K562 (cell line): Measurements from ENCODE around the gene LPCAT2. TPM values are rescaled to one million over a fixed set of nuclear protein-coding genes. Genes with fewer than 3 reads are reported as not detected.

Experiments used
- ATAC-seq: fragments of 200-7000 bp; cut with Tn5 transposase; 3 replicates; pipeline ENCODE4 v1.9.1; 2020; ENCODE audit warnings: moderate library complexity
- BruUV-seq: library from RNA; stranded (reverse); fragments of 400-500 nt; replicated peaks from 2 replicates; lab custom pipeline; 2021; lab: Mats Ljungman, UMichigan
- CTCF ChIA-PET: fragments of 300-600 bp; formaldehyde crosslinking; extraction: SDS; loops from one replicate; lab custom pipeline; 2021; ENCODE audit warnings: low intra/inter-chr PET ratio; lab: Yijun Ruan, JAX
- POLR2A ChIA-PET: fragments of 300-600, 350-650 bp; sonication (Branson Sonifier 250); formaldehyde crosslinking; extraction: SDS; loops from one replicate; lab custom pipeline; 2021; ENCODE audit warnings: antibody characterized with exemption, inconsistent platforms; lab: Yijun Ruan, JAX
- DNase-seq, 4 experiments: peaks; one replicate each; pipeline versions ENCODE4 v3.0.0 to v3.0.0-alpha.2; 2011 to 2018; ENCODE audit warnings: low spot score in 3 of 4, mixed read lengths in 3 of 4; ENCODE audit errors: extremely low read depth in 1 of 4
- FAIRE-seq: peaks from 2 replicates; lab custom pipeline; 2011; peaks lifted over from hg19 to GRCh38; lab: Jason Lieb, UNC
- H2AFZ ChIP-seq: 2 replicates; pipeline ENCODE4 v1.6.0; 2011; ENCODE audit warnings: low read depth, low read length, control low read depth, inconsistent platforms
- H3K27ac ChIP-seq: fragments of 200-600 bp; 3 replicates; pipeline ENCODE4 v1.8.0; 2011; ENCODE audit warnings: low read depth, mild to moderate bottlenecking, control low read depth, inconsistent platforms, low read length, moderate library complexity, mixed read lengths; ENCODE audit errors: extremely low read depth
- H3K27me3 ChIP-seq, 2 experiments: fragments of 300-600 bp in 1 of 2; 2 replicates in 1 of 2; 3 replicates in 1 of 2; pipeline versions ENCODE4 v1.6.0 to v1.8.0; 2011; ENCODE audit warnings: inconsistent platforms in 2 of 2, low read length in 2 of 2, mild to moderate bottlenecking in 1 of 2, mixed read lengths in 1 of 2, moderate library complexity in 1 of 2; ENCODE audit not compliant: control insufficient read depth in 2 of 2, insufficient read depth in 2 of 2
- H3K36me3 ChIP-seq: fragments of 300-600 bp; 3 replicates; pipeline ENCODE4 v1.8.0; 2011; ENCODE audit warnings: mild to moderate bottlenecking, low read length, inconsistent platforms; ENCODE audit not compliant: control insufficient read depth, insufficient read depth
- H3K4me1 ChIP-seq, 2 experiments: fragments of 200-600 bp in 1 of 2; replicated peaks in 1 of 2; 2 replicates in 1 of 2; 3 replicates in 1 of 2; pipeline versions ENCODE4 v1.5.1 to v1.8.0; 2011; ENCODE audit warnings: inconsistent platforms in 2 of 2, low read length in 2 of 2, mild to moderate bottlenecking in 1 of 2, mixed read lengths in 1 of 2, moderate library complexity in 1 of 2; ENCODE audit not compliant: control insufficient read depth in 2 of 2, insufficient read depth in 2 of 2
- H3K4me2 ChIP-seq: 2 replicates; pipeline ENCODE4 v1.6.1; 2011; ENCODE audit warnings: low read length, control low read depth, inconsistent platforms, mixed read lengths; ENCODE audit not compliant: insufficient read depth
- H3K4me3 ChIP-seq: fragments of 200-600 bp; sonication (generic), shearing (Covaris generic); 2 replicates; pipeline ENCODE4 v1.5.1; 2016; ENCODE audit warnings: control low read depth, inconsistent platforms
- H3K79me2 ChIP-seq: fragments of 200-600 bp; 3 replicates; pipeline ENCODE4 v1.8.0; 2011; ENCODE audit warnings: low read length, inconsistent platforms; ENCODE audit not compliant: control insufficient read depth, insufficient read depth
- H3K9ac ChIP-seq, 2 experiments: 2 replicates each; pipeline versions ENCODE4 v1.6.0 to v1.6.1; 2011; ENCODE audit warnings: low read depth in 2 of 2, low read length in 2 of 2, control low read depth in 1 of 2, inconsistent platforms in 1 of 2, mild to moderate bottlenecking in 1 of 2, mixed read lengths in 1 of 2; ENCODE audit not compliant: insufficient read depth in 1 of 2
- H3K9me1 ChIP-seq: one replicate; pipeline ENCODE4 v1.6.0; 2011; ENCODE audit warnings: inconsistent platforms, mild to moderate bottlenecking, low read length, moderate library complexity; ENCODE audit not compliant: control insufficient read depth, insufficient read depth
- H3K9me3 ChIP-seq: replicated peaks from 2 replicates; pipeline ENCODE4 v1.5.1; 2011; ENCODE audit warnings: low read depth, low read length, inconsistent platforms; ENCODE audit not compliant: control insufficient read depth, insufficient read depth
- H4K20me1 ChIP-seq: replicated peaks from 2 replicates; pipeline ENCODE4 v1.6.1; 2011; ENCODE audit warnings: low read length, inconsistent platforms, mixed read lengths; ENCODE audit not compliant: control insufficient read depth, insufficient read depth
- CREB1 ChIP-seq, 2 experiments: sonication (generic) in 1 of 2; formaldehyde crosslinking in 1 of 2; IDR thresholded peaks; 2 replicates each; pipeline versions ENCODE4 v1.6.1 to v1.8.0; 2012 to 2022; ENCODE audit warnings: inconsistent platforms in 1 of 2, mild to moderate bottlenecking in 1 of 2, missing genetic modification reagents in 1 of 2, moderate library complexity in 1 of 2
- KHSRP ChIP-seq: fragments of 450-650 bp; IDR thresholded peaks from 2 replicates; pipeline ENCODE4 v1.6.1; 2017
- PPARD ChIP-seq: fragments of 250-450 bp; sonication (Bioruptor Pico); IDR thresholded peaks from 2 replicates; pipeline ENCODE4 v1.8.0; 2022; ENCODE audit warnings: inconsistent platforms, mild to moderate bottlenecking, moderate library complexity
- SLC30A9 ChIP-seq: fragments of 250-450 bp; sonication (Bioruptor Pico); IDR thresholded peaks from 2 replicates; pipeline ENCODE4 v1.8.0; 2022; ENCODE audit warnings: mild to moderate bottlenecking, moderate library complexity
- SMAD1 ChIP-seq: fragments of 150-350 bp; IDR thresholded peaks from 2 replicates; pipeline ENCODE4 v1.6.1; 2014; ENCODE audit warnings: low read length, low read depth; ENCODE audit not compliant: partially characterized antibody
- SMARCB1 ChIP-seq: IDR thresholded peaks from 2 replicates; pipeline ENCODE4 v1.6.1; 2011; ENCODE audit warnings: improper control_type of control experiment, low read depth; ENCODE audit not compliant: insufficient read length
- YBX1 ChIP-seq: fragments of 450-650 bp; IDR thresholded peaks from 2 replicates; pipeline ENCODE4 v1.7.1; 2016; ENCODE audit warnings: mild to moderate bottlenecking
- ZNF12 ChIP-seq: sonication (generic); formaldehyde crosslinking; IDR thresholded peaks from 2 replicates; pipeline ENCODE4 v1.4.0; 2020; ENCODE audit warnings: mild to moderate bottlenecking, missing genetic modification reagents
- ZNF175 ChIP-seq: fragments of 200-800 bp; sonication (Bioruptor generic); IDR thresholded peaks from 2 replicates; pipeline ENCODE4 v1.6.1; 2016; ENCODE audit warnings: low read depth, mild to moderate bottlenecking, missing genetic modification characterization, missing compliant biosample characterization
- ZNF224 ChIP-seq: sonication (generic); formaldehyde crosslinking; IDR thresholded peaks from 2 replicates; pipeline ENCODE4 v1.8.0; 2022; ENCODE audit warnings: mild to moderate bottlenecking, missing genetic modification reagents
- WGBS: fragments of 100-300 bp; shearing (Covaris generic); methylation state at CpG from one replicate; pipeline ENCODE4 v1.1.6; 2016; ENCODE audit warnings: low coverage, mixed read lengths; ENCODE audit not compliant: insufficient coverage; ENCODE audit errors: missing lambda C conversion rate; 5-methylcytosine and 5-hydroxymethylcytosine counted together
- in situ Hi-C: fragments of 300-500 bp; cut with MboI; formaldehyde crosslinking; loops from 4 replicates; pipeline ENCODE4 v1.15.0; 2018; ENCODE audit warnings: inconsistent platforms, mixed read lengths
- intact Hi-C: fragments of 100-400 bp; cut with micrococcal nuclease; formaldehyde crosslinking; loops from 2 replicates; pipeline ENCODE4 v1.14.2; 2022
- polyA plus RNA-seq, 8 experiments: library from polyadenylated mRNA; depleted of rRNA in 4 of 8; stranded (reverse) in 5 of 8; unstranded in 3 of 8; fragments of >200 nt; fragmentation: Nextera tagmentation in 2 of 8; fragmentation: Illumina TruSeq in 1 of 8; extraction: Ambion mirVana in 2 of 8; extraction: Trizol in 1 of 8; gene quantifications; 2 replicates each; pipeline versions ENCODE4 v1.2.1 to v1.2.3, GENCODE V29; 2011 to 2014; ENCODE audit warnings: inconsistent platforms in 1 of 8, missing spikeins in 1 of 8
- total RNA-seq, 7 experiments: library from RNA; depleted of rRNA in 6 of 7; stranded (reverse); fragments of >200 nt in 6 of 7; fragmentation: Illumina TruSeq in 2 of 7; extraction: Trizol in 2 of 7; gene quantifications; 2 replicates each; pipeline versions ENCODE4 v1.2.1 to v1.2.3, GENCODE V29; 2011 to 2021; ENCODE audit warnings: low replicate concordance in 1 of 7
- TF ChIP-seq, protein P1 (sequence below), 3 experiments: fragments of 200-800 bp in 1 of 3; fragments of 250-450 bp in 1 of 3; fragments of 450-650 bp in 1 of 3; sonication (Bioruptor Pico) in 1 of 3; sonication (Bioruptor generic) in 1 of 3; formaldehyde crosslinking in 1 of 3; IDR thresholded peaks; 2 replicates each; pipeline versions ENCODE4 v1.6.1 to v1.8.0; 2016 to 2022; ENCODE audit warnings: mild to moderate bottlenecking in 2 of 3, missing genetic modification characterization in 2 of 3, missing compliant biosample characterization in 1 of 3, moderate library complexity in 1 of 3
- TF ChIP-seq, protein P2 (sequence below): sonication (generic); formaldehyde crosslinking; IDR thresholded peaks from 2 replicates; pipeline ENCODE4 v1.8.0; 2022; ENCODE audit warnings: mild to moderate bottlenecking, low read depth, missing genetic modification reagents

LPCAT2 gene
- total and polyA plus RNA-seq, 9 of the 15 experiments (the other 6 are each of a cell fraction or from before 2014, with no cell fraction given) = 2.9 to 15.0 (median 7.3) TPM

DNA sequence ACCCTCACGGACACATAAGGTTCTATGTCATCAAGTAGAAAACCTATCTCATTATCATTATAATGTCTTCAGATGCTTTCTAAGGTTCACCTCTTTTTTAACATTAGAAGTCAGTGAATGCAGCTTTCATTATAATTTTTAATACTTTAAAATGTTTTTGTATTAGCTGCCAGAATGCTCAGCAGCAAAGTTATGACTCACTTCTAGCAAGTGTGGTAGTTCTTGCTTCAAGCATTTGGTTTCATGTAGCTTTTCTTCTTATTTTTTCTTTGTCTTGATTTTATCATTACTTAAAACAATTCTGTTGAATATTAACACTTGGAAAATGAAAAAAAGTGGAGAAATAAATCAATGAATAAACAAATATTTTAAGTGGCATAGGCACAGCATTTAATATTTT, 23.4 kb downstream of the LPCAT2 start:
- no peak overlapping the region for H3K27ac ChIP-seq
- no peak for FAIRE-seq
- intact Hi-C loops = no loop called here
- no peak for ATAC-seq
- H3K9ac ChIP-seq = no peak overlapping the region
- H3K4me3 ChIP-seq = no peak overlapping the region
- H3K27me3 ChIP-seq = no peaks in the 10 kb centered on the region
- CTCF ChIA-PET = no interaction called here
- no peaks in the 10 kb centered on the region for H3K4me1 ChIP-seq
- no peaks in the 10 kb centered on the region for H3K9me3 ChIP-seq
- H3K9me1 ChIP-seq = no peaks in the 10 kb centered on the region
- H3K4me2 ChIP-seq = no peak overlapping the region
- no peak overlapping the region for H2AFZ ChIP-seq
- TF ChIP-seq SMAD1 (no peak), KHSRP (no peak), SLC30A9 (CRISPR knock-in tag) (no peak), SMARCB1 (no peak), ZNF224 (CRISPR knock-in tag) (no peak), PPARD (CRISPR knock-in tag) (no peak), CREB1 (IDR thresholded peaks at IDR 0.05) (no peak), CREB1 (CRISPR knock-in tag; IDR thresholded peaks at IDR 0.05) (no peak), YBX1 (no peak), ZNF175 (CRISPR knock-in tag) (no peak), ZNF12 (CRISPR knock-in tag) (no peak)
- TF ChIP-seq, protein P1, sequence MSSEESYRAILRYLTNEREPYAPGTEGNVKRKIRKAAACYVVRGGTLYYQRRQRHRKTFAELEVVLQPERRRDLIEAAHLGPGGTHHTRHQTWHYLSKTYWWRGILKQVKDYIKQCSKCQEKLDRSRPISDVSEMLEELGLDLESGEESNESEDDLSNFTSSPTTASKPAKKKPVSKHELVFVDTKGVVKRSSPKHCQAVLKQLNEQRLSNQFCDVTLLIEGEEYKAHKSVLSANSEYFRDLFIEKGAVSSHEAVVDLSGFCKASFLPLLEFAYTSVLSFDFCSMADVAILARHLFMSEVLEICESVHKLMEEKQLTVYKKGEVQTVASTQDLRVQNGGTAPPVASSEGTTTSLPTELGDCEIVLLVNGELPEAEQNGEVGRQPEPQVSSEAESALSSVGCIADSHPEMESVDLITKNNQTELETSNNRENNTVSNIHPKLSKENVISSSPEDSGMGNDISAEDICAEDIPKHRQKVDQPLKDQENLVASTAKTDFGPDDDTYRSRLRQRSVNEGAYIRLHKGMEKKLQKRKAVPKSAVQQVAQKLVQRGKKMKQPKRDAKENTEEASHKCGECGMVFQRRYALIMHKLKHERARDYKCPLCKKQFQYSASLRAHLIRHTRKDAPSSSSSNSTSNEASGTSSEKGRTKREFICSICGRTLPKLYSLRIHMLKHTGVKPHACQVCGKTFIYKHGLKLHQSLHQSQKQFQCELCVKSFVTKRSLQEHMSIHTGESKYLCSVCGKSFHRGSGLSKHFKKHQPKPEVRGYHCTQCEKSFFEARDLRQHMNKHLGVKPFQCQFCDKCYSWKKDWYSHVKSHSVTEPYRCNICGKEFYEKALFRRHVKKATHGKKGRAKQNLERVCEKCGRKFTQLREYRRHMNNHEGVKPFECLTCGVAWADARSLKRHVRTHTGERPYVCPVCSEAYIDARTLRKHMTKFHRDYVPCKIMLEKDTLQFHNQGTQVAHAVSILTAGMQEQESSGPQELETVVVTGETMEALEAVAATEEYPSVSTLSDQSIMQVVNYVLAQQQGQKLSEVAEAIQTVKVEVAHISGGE (CRISPR knock-in tag; IDR thresholded peaks at IDR 0.05) = no peak
- TF ChIP-seq, protein P2, sequence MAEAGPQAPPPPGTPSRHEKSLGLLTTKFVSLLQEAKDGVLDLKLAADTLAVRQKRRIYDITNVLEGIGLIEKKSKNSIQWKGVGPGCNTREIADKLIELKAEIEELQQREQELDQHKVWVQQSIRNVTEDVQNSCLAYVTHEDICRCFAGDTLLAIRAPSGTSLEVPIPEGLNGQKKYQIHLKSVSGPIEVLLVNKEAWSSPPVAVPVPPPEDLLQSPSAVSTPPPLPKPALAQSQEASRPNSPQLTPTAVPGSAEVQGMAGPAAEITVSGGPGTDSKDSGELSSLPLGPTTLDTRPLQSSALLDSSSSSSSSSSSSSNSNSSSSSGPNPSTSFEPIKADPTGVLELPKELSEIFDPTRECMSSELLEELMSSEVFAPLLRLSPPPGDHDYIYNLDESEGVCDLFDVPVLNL (CRISPR knock-in tag) = no peak
- TF ChIP-seq, all 486 proteins: peak for 0
- 54% methylated on average over 1 of the region's 1 CpG for WGBS
- Histone ChIP-seq H3K36me3 (no peaks in the 10 kb centered on the region), H3K79me2 (no peaks in the 10 kb centered on the region), H4K20me1 (no peaks in the 10 kb centered on the region)
- no peak for DNase-seq
- POLR2A ChIA-PET = interaction anchor here (1.2 kb wide), 1 partner anchor 17 kb away, joined by 3 read pairs; no protein-coding TSS in a partner anchor
- in situ Hi-C loops = no loop called here
- BruUV-seq = no TSS peak
